ENCODE results near the gene RPL27. TPM values are rescaled to one million over a fixed set of nuclear protein-coding genes. Genes with fewer than 3 reads are reported as not detected.

Gene RPL27
- total RNA-seq, 1 donor from 2014 or later: 1,137 TPM

- Mint-ChIP-seq H3K36me3 (ENCODE audit: low read depth) (peaks cover 55% of the 10 kb centered on the region), H3K27me3 (ENCODE audit: low read depth) (no peaks in the 10 kb centered on the region), H3K9me3 (no peaks in the 10 kb centered on the region), H3K4me3 (ENCODE audit: low read depth) (no peak overlapping the region), H3K27ac (peak overlapping the region; percentile 58), H3K4me1 (ENCODE audit: low read depth) (peaks cover 21% of the 10 kb centered on the region)
- no peak for DNase-seq (ENCODE audit: low spot score)
- intact Hi-C loops (cut with micrococcal nuclease): no loop called here
Measured at GRCh38 chr17:43003542-43004172, 5.4 kb downstream of the RPL27 start.

- H3K36me3 Mint-ChIP-seq (ENCODE audit: low read depth): peaks cover 35% of the 10 kb centered on the region
- intact Hi-C loops (cut with micrococcal nuclease): loop anchor here (1.0 kb wide), 1 partner anchor 9 kb away; the partner anchor contains the start of gene RPL27
- H3K27ac Mint-ChIP-seq: peak within 1 kb of the TSS; percentile 100
- no peaks in the 10 kb centered on the region for H3K9me3 Mint-ChIP-seq
- H3K4me3 Mint-ChIP-seq (ENCODE audit: low read depth): peak within 1 kb of the TSS; percentile 100
- H3K27me3 Mint-ChIP-seq (ENCODE audit: low read depth): no peaks in the 10 kb centered on the region
- peaks cover 18% of the 10 kb centered on the region for H3K4me1 Mint-ChIP-seq (ENCODE audit: low read depth)
- DNase-seq (ENCODE audit: low spot score): peak; percentile 84
Measured at GRCh38 chr17:43006639-43007551, 8.7 kb downstream of the RPL27 start, which contains the start of gene IFI35. IFI35 (plus strand) TSS chr17:43006784; CDS start chr17:43006948, 164 bp downstream.

DNA sequence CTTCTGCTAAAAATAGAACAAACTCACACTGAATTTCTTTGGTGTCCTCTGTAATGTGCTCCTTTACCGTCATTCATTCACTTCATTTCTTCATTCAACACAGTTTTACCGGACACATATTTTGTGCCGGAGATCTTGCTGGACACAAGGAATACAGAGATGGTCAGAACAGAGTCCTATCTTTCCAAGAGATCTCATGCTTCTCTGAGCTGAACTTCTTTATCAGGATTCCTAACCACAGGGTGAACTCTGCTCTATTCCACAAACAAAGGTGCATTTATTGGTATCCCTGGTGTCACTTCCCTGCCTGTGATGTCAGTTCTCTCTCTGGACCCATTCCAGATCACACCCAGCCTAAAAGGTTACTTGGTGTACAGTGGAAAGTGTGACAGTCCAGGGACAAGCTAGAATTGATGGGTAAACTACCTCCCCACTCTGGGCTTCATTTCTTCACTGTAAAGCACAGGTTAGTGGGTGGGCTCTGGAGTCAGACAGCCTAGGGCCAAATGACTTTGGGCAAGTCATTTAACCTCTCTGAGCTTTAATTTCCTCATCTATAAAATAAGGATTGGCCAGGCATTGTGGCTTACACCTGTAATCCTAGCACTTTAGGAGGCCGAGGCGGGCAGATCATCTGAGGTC lies 12.6 kb downstream of the RPL27 start:
- H3K4me3 Mint-ChIP-seq (ENCODE audit: low read depth): no peak overlapping the region
- peak overlapping the region; percentile 6 for H3K27ac Mint-ChIP-seq
- H3K4me1 Mint-ChIP-seq (ENCODE audit: low read depth): peaks cover 18% of the 10 kb centered on the region
- no peak for DNase-seq (ENCODE audit: low spot score)
- intact Hi-C loops (cut with micrococcal nuclease): no loop called here
- H3K36me3 Mint-ChIP-seq (ENCODE audit: low read depth): peaks cover 37% of the 10 kb centered on the region
- H3K27me3 Mint-ChIP-seq (ENCODE audit: low read depth): no peaks in the 10 kb centered on the region
- no peaks in the 10 kb centered on the region for H3K9me3 Mint-ChIP-seq

- peaks cover 15% of the 10 kb centered on the region for H3K4me1 Mint-ChIP-seq (ENCODE audit: low read depth)
- H3K9me3 Mint-ChIP-seq: no peaks in the 10 kb centered on the region
- intact Hi-C loops (cut with micrococcal nuclease): no loop called here
- no peak overlapping the region for H3K27ac Mint-ChIP-seq
- H3K36me3 Mint-ChIP-seq (ENCODE audit: low read depth): peaks cover 37% of the 10 kb centered on the region
- DNase-seq (ENCODE audit: low spot score): no peak
- H3K4me3 Mint-ChIP-seq (ENCODE audit: low read depth): no peak overlapping the region
- H3K27me3 Mint-ChIP-seq (ENCODE audit: low read depth): no peaks in the 10 kb centered on the region
Measured at GRCh38 chr17:43011728-43012472, 13.7 kb downstream of the RPL27 start.

- no peak overlapping the region for H3K4me3 Mint-ChIP-seq (ENCODE audit: low read depth)
- intact Hi-C loops (cut with micrococcal nuclease): no loop called here
- no peaks in the 10 kb centered on the region for H3K9me3 Mint-ChIP-seq
- H3K27ac Mint-ChIP-seq: no peak overlapping the region
- peaks cover 37% of the 10 kb centered on the region for H3K36me3 Mint-ChIP-seq (ENCODE audit: low read depth)
- no peak for DNase-seq (ENCODE audit: low spot score)
- no peaks in the 10 kb centered on the region for H3K27me3 Mint-ChIP-seq (ENCODE audit: low read depth)
- peaks cover 10% of the 10 kb centered on the region for H3K4me1 Mint-ChIP-seq (ENCODE audit: low read depth)
Measured at GRCh38 chr17:43013296-43013695, 15.1 kb downstream of the RPL27 start.

DNA sequence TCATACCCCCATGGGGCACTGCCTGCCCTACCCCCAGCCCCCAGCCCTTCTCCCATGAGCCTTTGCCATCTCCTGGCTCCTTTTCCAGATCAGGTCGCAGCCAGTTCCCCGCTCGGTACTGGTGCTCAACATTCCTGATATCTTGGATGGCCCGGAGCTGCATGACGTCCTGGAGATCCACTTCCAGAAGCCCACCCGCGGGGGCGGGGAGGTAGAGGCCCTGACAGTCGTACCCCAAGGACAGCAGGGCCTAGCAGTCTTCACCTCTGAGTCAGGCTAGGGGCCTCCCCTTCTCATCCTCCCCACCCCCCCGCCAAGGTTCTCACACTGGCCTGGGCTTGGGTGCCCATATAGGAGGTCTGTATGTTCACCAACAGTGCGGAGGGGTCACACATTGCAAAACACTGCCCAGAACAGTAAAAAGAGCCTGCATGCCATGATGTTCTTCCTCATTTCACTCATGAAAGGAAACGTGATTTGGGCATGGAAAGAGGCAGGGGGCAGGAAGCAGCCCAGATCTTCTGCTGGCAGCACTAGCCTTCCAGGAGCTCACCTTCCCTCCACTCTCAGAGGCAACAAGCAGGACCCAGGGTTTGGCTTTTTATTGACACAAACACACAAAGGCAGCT lies 15.9 kb downstream of the RPL27 start:
- Mint-ChIP-seq H3K27ac (no peak overlapping the region), H3K4me1 (ENCODE audit: low read depth) (peaks cover 17% of the 10 kb centered on the region), H3K9me3 (no peaks in the 10 kb centered on the region), H3K4me3 (ENCODE audit: low read depth) (no peak overlapping the region), H3K36me3 (ENCODE audit: low read depth) (peaks cover 37% of the 10 kb centered on the region), H3K27me3 (ENCODE audit: low read depth) (no peaks in the 10 kb centered on the region)
- intact Hi-C loops (cut with micrococcal nuclease): no loop called here
- no peak for DNase-seq (ENCODE audit: low spot score)

GRCh38 chr17:43014649-43015542 lies 16.7 kb downstream of the RPL27 start:
- peaks cover 22% of the 10 kb centered on the region for H3K4me1 Mint-ChIP-seq (ENCODE audit: low read depth)
- intact Hi-C loops (cut with micrococcal nuclease): no loop called here
- H3K36me3 Mint-ChIP-seq (ENCODE audit: low read depth): peaks cover 37% of the 10 kb centered on the region
- H3K27me3 Mint-ChIP-seq (ENCODE audit: low read depth): no peaks in the 10 kb centered on the region
- no peaks in the 10 kb centered on the region for H3K9me3 Mint-ChIP-seq
- no peak for DNase-seq (ENCODE audit: low spot score)
- H3K27ac Mint-ChIP-seq: no peak overlapping the region
- no peak overlapping the region for H3K4me3 Mint-ChIP-seq (ENCODE audit: low read depth)

DNA sequence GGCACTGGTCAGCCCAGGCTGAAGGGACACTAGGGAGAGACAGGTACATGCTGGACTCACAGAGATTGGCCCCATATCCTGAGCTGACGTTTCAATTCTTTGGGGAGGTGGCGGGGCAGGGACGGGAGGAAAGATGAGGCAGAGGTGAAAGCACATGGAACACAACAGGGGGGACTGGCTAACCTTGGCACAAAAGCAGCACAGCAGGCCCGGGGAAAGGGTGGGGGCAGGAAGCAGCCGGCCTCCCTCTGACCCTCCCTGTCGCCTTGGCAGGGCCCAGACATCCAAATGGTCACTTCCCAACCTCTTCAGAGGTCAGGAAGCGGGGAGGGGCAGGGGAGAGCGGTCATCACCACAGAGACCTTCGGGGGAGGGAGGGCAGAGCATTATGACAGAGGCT lies 17.4 kb downstream of the RPL27 start:
- Mint-ChIP-seq H3K36me3 (ENCODE audit: low read depth) (peaks cover 32% of the 10 kb centered on the region), H3K27ac (no peak overlapping the region), H3K27me3 (ENCODE audit: low read depth) (no peaks in the 10 kb centered on the region), H3K4me1 (ENCODE audit: low read depth) (peaks cover 19% of the 10 kb centered on the region), H3K4me3 (ENCODE audit: low read depth) (no peak overlapping the region), H3K9me3 (no peaks in the 10 kb centered on the region)
- DNase-seq (ENCODE audit: low spot score): no peak
- intact Hi-C loops (cut with micrococcal nuclease): no loop called here

DNA sequence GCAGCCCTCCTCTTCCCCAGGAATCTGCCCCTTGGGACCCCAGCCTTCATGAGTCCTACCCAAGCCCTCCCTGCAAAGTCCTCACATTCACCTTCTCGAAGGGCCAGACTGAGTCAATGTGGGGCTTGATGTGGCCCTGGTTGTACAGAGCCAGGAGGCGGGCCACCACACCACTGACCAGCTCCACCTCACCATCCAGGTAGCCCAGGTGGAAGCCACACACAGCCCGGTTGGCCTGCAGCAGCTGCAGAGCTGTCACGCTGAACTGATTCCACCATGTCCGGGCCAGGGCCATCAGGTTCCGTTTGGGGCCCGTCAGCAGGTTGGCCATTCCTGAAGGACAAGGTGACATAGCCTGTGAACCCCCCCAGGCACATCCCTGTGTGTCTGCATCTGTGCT lies 18.0 kb downstream of the RPL27 start:
- no peaks in the 10 kb centered on the region for H3K9me3 Mint-ChIP-seq
- intact Hi-C loops (cut with micrococcal nuclease): no loop called here
- H3K36me3 Mint-ChIP-seq (ENCODE audit: low read depth): peaks cover 30% of the 10 kb centered on the region
- no peak for DNase-seq (ENCODE audit: low spot score)
- no peak overlapping the region for H3K27ac Mint-ChIP-seq
- H3K4me1 Mint-ChIP-seq (ENCODE audit: low read depth): peaks cover 18% of the 10 kb centered on the region
- H3K4me3 Mint-ChIP-seq (ENCODE audit: low read depth): no peak overlapping the region
- H3K27me3 Mint-ChIP-seq (ENCODE audit: low read depth): no peaks in the 10 kb centered on the region

DNA sequence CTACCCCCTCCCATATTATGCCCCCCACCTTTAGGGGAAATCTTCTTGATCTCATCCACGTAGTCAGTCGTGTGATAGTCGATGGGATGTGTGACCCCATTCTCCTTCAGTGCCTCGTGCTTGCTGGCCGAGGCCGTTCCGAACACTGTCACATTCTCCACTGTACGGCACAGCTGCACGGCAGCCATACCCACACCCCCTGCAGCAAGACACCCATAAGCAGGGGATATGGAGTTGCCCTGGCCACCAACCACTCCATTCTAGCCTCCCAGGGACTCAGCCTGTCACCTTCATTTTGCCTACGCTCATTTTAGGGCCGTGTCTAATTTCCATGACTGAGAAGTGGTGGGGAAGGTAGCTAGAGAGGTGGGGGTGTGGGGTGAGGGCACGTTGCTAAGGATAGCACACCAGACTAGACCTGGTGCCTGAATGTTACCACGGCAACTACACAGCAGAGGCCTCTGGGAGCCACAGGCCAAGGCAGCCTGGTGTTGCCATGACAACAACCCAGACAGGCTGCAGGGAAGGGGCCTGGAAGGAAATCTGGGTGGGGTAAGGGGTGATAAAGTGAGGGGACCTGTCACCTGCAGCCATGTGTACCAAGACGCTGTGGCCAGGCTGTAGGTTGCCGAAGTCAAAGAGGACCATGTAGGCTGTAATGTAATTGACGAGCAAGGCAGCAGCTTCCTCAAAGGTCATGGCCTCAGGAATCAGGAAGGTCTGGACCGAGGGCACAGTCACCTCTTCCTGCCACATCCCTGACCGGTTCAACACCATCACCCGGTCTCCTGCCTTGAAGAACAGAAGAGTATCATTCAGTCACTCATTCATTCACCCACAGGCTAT lies 20.0 kb downstream of the RPL27 start:
- H3K4me1 Mint-ChIP-seq (ENCODE audit: low read depth): peaks cover 19% of the 10 kb centered on the region
- peaks cover 17% of the 10 kb centered on the region for H3K36me3 Mint-ChIP-seq (ENCODE audit: low read depth)
- H3K27me3 Mint-ChIP-seq (ENCODE audit: low read depth): no peaks in the 10 kb centered on the region
- H3K27ac Mint-ChIP-seq: no peak overlapping the region
- intact Hi-C loops (cut with micrococcal nuclease): no loop called here
- no peak overlapping the region for H3K4me3 Mint-ChIP-seq (ENCODE audit: low read depth)
- peak; percentile 37 for DNase-seq (ENCODE audit: low spot score)
- H3K9me3 Mint-ChIP-seq: no peaks in the 10 kb centered on the region

GRCh38 chr17:43018932-43019331 lies 20.7 kb downstream of the RPL27 start:
- no peaks in the 10 kb centered on the region for H3K9me3 Mint-ChIP-seq
- H3K4me1 Mint-ChIP-seq (ENCODE audit: low read depth): peaks cover 19% of the 10 kb centered on the region
- intact Hi-C loops (cut with micrococcal nuclease): no loop called here
- H3K27ac Mint-ChIP-seq: no peak overlapping the region
- no peak overlapping the region for H3K4me3 Mint-ChIP-seq (ENCODE audit: low read depth)
- peaks cover 13% of the 10 kb centered on the region for H3K36me3 Mint-ChIP-seq (ENCODE audit: low read depth)
- no peaks in the 10 kb centered on the region for H3K27me3 Mint-ChIP-seq (ENCODE audit: low read depth)
- no peak for DNase-seq (ENCODE audit: low spot score)

Data from activated T-helper 2 cell treated with anti-CD3 and anti-CD28 coated beads, Interferon-gamma antibody, Interleukin-2, Interleukin-4, amounts not matched to agents 10 μg/mL and 5 μg/mL and 100 μg/mL, durations not matched to agents 14 hours and 24 hours and 36 hours (primary cell).